Stimulated activated CD4-positive, alpha-beta T cell treated with anti-CD3 and anti-CD28 coated beads, TNF-alpha, amount 100 ng/mL, for 48 hours (primary cell): ENCODE results near the gene HRCT1.
"Not testable (repeated sequence)": the region's sequence is repeated elsewhere in the genome, so short reads cannot be mapped to it uniquely, and the experiment has no call there.

Experiments
- DNase-seq, 3 donors: peaks; one replicate each; pipeline ENCODE4 v3.0.0-alpha.2; 2020; ENCODE audit warnings: low read depth in 3 of 3

Gene HRCT1

DNA sequence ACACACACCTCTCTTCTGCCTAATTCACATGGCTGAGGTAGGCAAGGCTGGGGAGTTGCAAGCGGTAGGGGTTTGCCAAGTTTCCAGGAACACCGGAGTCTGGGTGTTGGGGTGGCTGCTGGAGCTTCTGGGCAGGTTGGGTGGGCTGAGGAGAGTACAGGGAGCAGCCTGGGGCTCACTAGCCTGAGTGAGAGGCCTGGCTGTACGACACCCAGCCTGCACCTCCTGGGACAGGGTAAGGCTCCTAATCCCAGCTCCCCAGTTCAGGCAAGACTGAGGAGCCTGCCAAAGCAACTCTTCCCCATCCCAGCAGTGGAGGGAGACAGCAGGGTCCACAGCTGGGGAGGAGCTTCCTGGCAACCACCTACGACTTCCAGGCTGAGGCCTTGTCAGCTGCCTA is 11.3 kb downstream of the HRCT1 start:
- no peak for DNase-seq

DNA sequence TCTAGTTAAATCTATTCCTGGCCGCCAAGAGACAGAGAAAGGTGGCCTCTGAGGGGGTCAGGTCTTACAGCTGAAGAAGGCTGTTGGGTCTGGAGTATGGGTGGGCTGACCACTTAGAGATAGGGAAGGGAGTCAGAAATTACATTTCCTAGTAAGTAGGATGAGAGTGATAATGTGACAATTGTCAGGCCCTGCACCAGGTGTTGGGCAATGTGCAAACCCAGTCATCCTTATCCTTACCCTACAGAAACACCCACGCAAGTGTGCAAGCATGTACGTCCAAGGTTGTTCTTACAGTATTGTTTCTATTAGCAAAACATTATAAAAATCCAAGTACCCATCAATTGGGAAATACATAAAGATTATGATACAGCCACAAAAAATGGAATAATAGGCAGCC is 12.8 kb downstream of the HRCT1 start:
- no peak for DNase-seq

DNA sequence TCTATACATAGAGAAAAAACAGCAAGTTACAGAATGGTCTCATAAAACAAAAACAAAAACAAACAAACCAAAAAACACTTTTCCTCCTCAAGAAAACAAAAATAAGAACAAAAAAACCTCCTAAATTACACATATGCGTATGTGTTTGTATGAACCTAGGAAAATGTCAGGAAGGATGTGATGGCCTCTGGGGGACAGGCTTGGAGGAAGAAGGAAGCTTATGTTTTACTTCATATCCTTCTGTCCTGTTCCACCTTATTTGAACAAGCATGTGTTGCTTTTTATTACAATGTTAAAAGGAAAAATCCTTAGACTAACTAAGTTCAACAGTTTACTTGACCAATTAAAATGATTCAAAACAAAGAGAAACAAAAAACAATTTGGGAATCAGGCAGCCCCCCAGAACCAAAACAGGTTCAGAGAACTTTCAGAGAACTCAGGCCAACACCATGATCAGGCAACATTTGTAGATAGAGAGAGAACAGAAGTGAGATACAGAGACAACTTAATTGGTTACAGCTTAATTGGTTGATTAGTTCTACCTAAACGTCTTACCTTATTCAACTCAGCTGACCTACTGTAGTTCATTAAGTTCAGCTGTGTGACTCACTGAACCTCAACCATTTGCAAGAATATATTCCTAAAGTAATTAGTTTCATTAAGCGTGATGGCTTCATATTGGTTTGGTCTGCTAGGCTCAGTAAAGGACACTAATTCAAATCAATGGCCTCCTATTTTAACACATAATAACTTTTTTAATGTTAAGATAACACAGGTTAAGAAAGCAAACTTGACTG is 13.4 kb downstream of the HRCT1 start:
- DNase-seq = no peak

DNA sequence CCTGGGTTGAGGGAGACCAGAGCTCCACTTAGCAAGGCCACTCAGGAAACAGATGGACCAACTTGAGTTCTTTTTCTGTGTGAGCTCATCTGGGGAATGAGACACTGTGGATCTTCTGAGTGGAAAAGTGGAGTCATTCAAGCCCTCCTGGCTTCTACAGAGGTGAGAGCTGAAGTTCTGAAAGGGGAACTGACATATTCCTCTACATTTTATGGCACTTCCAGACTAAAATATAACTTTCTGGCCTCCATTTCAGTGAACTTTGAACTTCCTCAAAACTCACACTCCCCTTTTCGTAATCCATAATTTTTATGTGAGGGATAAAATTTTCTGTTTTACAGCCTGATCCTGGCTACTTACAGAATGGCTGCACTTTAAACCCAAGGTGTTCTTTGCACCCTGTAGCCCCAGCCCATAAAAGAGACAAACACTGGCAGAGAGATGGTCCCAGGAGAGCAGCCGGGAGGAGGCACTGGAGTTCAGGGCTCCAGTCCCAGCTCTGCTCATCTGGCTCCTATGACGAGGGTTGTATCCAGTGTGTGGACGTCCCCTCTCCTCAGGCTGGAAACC is 14.1 kb downstream of the HRCT1 start:
- no peak for DNase-seq

DNA sequence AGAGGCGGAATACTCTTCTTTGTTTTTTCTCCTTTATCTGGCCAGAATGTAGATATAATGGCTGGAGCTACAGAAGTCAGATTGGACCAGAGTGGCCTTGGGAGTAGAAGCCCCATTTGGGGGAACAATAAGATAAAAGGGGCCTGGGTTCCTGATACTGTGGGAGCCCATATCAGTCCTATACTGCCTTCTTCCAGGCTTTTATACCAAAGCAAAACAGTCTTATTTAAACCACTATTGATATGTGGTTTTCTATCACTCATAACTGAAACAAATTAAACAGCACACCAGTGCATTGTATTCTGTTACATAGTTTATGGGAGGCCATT is 17.6 kb downstream of the HRCT1 start:
- DNase-seq = no peak

DNA sequence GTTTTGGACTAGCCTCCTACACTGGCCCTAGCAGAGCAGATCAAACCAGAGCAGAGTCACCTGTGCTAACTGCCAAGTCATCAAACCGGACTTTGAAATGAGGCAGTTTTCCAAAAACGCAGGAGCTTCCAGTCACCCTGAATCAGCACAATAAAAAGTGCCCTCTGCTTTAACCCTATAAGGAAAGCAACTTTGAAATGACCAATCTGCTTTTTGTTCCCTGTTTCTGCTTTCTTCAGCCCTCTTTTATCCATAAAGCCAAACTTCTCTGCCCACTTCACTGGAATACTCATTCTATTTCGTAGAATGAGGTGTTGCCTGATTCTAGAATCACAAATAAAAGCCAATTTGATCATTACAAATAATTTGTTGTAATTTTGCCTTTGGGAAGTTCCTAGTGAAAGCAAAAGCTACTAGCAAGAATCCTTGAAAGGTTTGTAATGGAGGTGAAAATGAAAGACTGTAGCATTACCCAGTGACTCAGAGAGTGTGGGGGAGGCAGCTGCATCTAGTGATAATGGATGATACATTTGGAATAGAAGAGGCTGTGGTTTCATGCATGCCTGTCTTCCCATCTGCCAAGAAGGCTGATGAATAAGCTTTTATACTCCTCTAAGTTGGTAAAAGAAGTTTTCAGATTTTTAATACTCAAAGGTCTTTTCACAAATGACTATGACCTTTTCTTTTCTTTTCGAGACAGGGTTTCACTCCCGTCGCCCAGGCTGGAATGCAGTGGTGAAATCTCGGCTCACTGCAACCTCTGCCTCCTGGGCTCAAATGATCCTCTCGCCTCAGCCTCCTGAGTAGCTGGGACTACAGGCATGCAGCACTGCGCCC is 18.1 kb downstream of the HRCT1 start:
- peak in 2 of 3 donors; percentile 34 to 43 for DNase-seq

DNA sequence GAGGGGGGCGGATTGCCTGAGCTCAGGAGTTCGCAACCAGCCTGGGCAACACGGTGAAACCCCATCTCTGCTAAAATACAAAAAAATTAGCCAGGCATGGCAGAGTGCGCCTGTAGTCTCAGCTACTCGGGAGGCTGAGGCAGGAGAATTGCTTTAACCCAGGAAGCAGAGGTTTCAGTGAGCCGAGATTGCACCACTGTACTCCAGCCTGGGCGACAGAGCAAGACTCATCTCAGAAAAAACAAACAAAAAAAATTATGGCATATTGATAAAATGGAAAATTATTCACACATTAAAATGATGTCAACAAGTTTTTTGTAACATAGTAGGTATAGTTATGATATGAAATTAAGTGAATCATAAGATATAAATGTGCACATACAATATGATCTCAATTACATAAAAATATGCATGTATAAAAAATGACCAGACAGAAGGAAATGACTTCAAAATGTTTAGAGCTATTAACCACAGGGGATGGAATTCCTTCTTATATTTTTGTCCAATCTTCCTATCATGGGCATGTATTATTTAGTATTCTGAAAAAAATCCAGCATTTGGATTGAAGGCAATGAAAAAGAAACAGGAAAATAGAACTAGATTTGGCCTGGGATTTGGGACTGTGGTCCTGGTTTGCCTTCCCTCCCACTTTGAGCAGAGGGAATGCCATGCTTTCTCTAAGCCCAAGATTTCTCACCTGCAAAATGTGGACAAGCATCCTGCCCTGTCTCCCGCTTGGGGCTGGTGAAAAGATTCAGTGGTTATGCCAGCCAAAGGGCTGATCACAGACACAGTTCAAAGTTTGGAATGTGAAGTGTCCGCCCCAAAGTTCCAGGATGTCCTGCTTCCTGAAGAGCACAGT is 22.8 kb downstream of the HRCT1 start:
- DNase-seq = no peak

DNA sequence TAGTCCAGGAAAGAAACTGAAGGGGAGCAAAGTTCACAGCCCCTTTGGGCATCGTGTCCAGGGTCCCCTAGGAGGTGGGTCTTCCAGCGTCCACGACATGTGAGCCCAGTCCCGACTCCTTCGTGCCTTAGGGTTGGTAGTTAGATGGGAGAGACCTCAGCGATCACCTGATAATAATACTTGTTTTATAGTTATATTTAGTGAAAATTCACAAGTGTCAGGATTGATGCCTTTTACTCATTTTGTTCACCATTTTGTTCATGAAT is 23.4 kb downstream of the HRCT1 start:
- DNase-seq = no peak

DNA sequence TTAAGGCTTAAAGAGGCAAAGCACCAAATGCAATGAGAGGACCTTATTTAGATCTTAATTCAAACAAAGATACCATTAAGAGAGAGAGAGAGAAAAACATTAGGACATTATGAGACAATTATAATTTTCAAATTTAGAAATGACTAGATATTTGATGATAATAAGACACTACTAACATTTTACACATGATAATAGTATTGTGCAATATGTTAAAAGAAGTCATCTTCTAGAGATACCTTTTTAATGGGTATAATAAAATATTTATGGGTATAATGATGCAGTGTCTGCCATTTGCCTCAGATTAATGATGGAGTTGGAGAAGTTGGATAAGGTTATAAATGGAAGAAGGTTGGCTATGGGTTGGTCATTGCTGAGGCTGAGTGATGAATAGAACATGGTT is 24.5 kb downstream of the HRCT1 start:
- no peak for DNase-seq

DNA sequence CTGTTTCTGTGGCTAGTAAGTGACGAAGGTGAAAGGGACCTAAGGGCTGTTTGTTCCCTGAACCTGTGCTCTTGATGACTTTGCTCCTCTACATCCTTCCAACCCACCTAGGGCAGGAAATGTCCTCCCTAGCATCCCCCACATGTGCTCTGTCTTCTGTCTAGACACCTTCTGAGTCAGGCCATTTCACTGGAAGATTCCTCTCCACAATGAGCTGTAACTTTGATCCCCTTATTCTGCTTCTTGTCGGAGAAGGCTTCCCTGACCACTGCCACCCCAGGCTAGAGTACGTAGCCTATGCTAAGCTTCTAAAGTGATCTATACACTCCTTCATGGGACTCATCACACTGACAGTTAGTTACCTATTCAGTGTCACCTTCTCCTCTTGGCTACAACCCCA is 25.0 kb downstream of the HRCT1 start:
- no peak for DNase-seq

DNA sequence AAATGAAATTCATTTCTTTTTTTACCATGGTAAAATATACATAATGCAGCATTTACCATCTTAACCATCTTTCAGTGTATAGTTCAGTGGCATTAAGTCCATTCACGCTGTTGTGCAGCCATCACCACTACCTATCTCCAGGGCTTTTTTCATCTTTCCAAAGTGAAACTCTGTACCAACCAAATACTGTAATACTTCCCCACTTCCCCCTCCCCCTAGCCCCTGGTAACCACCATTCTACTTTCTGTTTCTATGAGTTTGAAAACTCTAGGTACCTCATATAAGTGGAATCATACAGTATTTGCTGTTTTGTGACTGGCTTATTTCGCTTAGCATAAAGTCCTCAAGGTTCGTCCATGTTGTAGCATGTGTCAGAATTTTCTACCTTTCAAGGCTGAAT is 26.7 kb downstream of the HRCT1 start:
- DNase-seq = no peak

DNA sequence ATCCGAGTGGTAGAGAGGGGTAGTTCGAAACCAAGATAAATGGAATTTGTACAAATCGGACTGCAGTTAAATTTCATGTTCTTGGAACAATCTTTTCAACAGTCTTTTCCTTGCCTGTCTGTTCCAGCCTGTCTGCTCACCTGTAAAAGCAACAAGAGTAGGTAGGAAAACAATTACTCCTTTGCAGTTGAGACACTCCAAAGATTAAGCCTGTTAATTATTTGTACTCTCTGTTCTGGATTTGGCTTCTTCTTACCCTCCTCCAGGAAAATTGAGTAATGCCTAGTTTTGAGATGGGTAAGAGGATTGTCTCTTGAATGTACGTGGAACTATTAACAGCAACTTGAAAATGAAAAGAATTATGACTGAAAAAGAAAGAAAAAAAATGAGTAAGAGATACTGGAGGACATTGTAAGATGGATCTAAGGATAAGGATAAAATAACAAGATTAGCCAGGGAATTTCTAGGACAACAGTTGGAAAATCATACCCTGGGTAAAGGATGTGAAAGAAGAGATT is 27.6 kb downstream of the HRCT1 start:
- no peak for DNase-seq

DNA sequence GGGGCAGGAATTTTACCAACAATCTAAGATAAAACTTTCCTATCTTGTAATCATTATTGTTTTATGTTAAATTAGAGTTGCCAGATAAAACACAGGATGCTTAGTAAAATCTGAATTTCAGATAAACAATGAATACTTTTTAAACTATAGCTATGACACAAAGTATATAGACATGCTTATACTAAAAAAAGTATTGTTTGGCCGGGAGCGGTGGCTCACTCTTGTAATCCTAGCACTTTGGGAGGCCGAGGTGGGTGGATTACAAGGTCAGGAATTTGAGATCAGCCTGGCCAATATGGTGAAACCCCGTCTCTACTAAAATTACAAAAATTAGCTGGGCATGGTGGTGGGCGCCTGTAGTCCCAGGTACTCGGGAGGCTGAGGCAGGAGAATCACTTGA is 28.1 kb downstream of the HRCT1 start:
- DNase-seq = not testable (repeated sequence)

DNA sequence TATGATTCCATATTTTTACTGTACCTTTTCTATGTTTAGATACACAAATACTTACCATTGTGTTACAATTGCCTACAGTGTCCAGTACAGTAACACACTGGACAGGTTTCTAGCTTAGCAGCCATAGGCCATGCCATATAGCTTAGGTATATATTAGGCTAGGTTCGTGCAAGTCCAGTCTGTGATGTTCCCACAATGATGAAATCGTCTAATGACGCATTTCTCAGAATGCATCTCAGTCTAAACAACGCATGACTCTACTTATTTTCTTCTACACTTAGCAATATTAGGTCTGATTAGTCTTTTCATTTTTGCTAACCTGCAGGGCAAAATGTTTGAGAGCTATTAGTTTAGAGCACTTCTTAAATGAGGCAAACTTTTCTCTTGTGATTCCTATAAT is 29.3 kb downstream of the HRCT1 start:
- DNase-seq = no peak

DNA sequence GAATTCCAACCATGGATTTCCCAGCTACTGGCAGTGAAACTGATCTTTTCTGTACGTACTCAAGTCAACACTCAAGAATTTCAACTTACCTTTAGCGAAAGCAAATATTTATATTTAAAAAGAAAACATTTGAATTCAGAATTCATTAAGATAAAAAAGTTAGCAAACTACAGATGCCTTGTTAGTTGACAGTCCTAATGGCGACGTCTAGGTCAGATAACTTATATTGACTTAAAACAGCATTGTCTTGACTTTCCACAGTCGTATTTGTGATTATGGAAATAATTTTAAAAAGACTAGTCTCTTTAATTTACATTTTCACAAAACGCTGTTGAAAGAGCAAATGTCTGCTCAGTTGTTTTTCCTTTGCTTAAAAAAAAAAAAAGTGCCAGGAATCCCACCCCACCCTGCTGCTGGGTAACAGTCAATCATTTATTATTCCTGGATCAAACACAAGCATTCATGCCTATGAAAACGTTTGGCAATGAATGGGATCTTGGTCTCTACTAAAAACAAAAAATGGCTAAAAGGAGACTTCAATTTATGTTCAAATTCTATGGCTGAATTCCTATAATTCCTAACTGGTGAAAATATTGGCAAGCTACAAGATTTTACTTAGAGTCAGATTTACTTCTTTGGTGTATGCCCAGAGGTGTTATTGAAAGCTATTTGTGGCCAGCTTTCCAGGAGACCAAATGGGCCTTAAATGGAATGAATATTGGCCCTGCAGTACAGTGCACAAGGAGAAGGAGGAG is 29.9 kb downstream of the HRCT1 start:
- no peak for DNase-seq

DNA sequence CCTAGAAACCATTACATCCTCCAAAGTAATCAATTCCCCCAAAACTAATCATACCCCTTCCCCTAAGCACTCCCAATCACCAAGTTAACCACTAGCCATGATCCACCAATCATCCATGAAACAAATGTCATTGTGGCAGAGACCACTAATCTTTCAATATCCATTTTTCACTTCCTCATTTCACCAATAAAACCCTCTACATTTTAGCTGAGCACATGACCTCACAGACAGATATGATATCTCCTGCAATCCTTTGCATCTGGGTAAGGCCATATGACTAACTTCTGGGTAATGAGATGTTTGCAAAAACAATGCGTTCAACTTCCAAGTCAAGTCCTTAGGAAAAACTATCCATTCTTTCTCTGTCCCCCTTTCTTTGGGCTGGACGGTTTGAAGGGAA is 31.2 kb downstream of the HRCT1 start:
- no peak for DNase-seq

DNA sequence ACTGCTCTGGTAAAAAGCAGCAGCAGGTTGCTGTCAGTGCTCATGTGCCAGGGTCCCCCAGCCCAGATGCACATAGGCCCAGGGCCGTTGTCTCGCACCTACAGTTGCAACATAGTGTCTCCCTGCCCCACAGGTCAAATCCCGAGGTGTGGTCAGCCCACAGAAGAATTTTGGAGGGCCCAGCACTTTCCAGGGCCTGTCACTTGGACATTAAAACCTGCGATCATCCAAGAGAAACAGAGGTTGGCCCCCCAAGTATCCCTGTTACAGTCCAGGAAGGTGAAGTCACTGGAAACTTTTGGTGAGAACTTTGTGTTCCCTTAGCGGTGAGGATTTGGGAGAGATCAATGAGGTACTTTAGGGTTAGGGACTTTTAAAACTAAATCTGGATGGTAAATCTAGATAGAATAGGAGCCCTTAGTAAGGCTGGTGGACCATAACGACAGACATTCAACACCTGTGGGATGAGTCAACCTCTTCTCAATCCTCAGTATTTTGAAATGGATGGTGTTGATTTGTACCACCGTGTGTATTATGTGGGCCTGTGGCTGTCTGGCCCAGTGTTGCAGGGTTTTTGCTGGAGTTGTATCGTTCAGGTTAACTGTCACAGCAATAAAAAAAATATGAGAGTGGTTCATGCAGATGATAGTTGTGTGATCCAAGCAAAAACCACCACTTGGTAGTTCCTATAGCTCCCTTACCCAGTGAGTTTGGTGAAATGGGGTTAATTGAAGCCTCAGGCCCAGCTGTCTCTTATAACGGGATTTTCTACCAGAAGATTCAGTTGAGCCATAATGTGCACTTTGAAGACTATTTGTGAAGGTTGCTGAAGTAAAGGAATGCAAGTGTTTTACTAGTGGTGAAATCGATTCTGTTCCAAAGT is 32.7 kb downstream of the HRCT1 start:
- DNase-seq = no peak

DNA sequence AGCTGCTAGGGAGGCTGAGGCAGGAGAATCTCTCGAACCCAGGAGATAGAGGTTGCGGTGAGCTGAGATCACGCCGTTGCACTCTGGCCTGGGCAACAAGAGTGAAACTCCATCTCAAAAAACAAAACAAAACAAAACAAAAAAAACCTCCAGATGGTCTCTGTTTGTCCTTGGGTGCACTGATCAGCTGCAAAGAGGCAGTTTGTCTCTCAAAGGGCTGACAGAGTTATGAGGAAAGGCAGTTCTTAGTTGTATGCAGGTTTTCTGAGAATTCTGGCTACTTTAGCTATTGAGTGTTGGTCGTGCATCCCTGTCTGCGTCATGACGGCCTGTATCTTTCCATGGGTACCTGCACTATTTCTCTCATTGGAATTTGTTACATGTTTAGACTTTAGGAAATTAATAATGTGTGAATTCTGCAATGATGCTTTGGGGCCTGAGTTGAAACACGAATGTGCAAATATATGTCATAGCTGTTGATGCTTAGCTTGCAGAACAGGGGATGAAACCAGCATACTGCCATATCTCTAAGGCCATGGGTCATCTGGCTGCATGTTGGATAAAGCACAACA is 33.8 kb downstream of the HRCT1 start:
- DNase-seq = no peak

DNA sequence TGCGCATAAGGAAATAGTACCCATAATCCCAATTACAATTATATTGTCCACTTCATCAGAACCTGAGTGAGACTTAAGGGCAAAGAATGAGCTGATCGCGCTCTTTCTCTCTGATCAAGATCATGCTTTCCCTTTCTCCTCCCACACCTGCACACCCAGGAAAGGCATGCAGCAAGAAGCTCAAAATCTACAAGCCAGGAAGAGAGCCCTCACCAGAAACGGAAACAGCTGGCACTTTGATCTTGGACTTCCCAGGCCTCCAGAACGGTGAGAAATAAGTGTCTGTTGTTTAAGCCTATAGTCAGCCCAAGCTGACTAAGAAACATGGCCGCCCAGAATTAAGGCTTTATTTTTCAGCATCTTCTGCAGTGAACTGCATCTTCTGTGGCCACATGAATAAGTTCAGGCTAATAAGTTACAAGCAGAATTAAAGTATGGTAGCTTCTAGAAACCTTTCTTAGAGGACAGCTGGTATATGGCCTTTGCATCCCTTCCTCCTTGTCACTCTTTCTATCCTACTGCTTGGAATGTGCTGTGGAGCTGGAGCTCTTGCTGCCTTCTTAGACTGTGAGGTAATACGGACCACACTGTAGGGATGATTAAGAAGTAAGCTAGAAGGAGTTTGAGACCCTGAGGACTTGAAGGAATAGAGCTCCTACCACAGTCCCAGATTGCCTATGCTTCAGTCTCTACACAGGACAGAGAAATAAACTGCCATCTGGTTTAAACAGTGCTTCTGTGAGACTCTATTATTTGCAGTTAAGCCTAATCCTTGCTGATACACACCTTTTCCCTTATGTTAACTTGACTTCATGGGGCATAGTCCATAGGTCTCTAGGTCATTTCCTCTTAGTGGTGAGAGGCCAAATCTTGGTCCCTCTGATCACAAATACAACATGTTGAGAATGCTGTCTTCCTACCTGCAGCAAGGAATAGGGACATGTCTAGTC is 34.7 kb downstream of the HRCT1 start:
- DNase-seq = peak in 1 of 3 donors; percentile 12
